Fibroblast of lung (primary cell): Measurements from ENCODE around the gene RPL10. TPM values are rescaled to one million over a fixed set of nuclear protein-coding genes. Genes with fewer than 3 reads are reported as not detected.

ENCODE experiments used
- DNase-seq, 2 donors: peaks; one replicate each; pipeline versions ENCODE4 v3.0.0 to v3.0.0-alpha.2; 2010; ENCODE audit warnings: low read depth in 2 of 2
- H2AFZ ChIP-seq: 2 replicates; pipeline ENCODE4 v1.5.1; 2012; ENCODE audit warnings: low read length, control low read depth, inconsistent platforms
- H3K27ac ChIP-seq: 2 replicates; pipeline ENCODE4 v1.5.1; 2011; ENCODE audit warnings: low read length, control low read depth; ENCODE audit not compliant: insufficient read depth
- H3K27me3 ChIP-seq: 2 replicates; pipeline ENCODE4 v1.5.1; 2011; ENCODE audit warnings: mild to moderate bottlenecking, low read length; ENCODE audit not compliant: control insufficient read depth, insufficient read depth
- H3K36me3 ChIP-seq: 2 replicates; pipeline ENCODE4 v1.5.1; 2011; ENCODE audit warnings: low read length; ENCODE audit not compliant: control insufficient read depth, insufficient read depth
- H3K4me1 ChIP-seq: 2 replicates; pipeline ENCODE4 v1.5.1; 2011; ENCODE audit warnings: low read length; ENCODE audit not compliant: control insufficient read depth, insufficient read depth; ENCODE audit errors: extremely low read depth
- H3K4me2 ChIP-seq: 2 replicates; pipeline ENCODE4 v1.5.1; 2011; ENCODE audit warnings: low read length, control low read depth; ENCODE audit not compliant: insufficient read depth; ENCODE audit errors: extremely low read depth
- H3K4me3 ChIP-seq, 4 experiments: fragments of 200-600 bp in 1 of 4; sonication (generic) in 1 of 4; replicated peaks in 1 of 4; 2 replicates each; pipeline ENCODE4 v1.5.1; 2011 to 2016; ENCODE audit warnings: low read length in 4 of 4, low read depth in 3 of 4, mild to moderate bottlenecking in 3 of 4, control low read depth in 2 of 4, inconsistent platforms in 1 of 4, mixed read lengths in 1 of 4; ENCODE audit not compliant: insufficient read depth in 1 of 4; ENCODE audit errors: control extremely low read depth in 1 of 4
- H3K79me2 ChIP-seq: 2 replicates; pipeline ENCODE4 v1.5.1; 2012; ENCODE audit warnings: mild to moderate bottlenecking, low read length, inconsistent platforms; ENCODE audit not compliant: control insufficient read depth, insufficient read depth
- H3K9ac ChIP-seq: 2 replicates; pipeline ENCODE4 v1.5.1; 2011; ENCODE audit warnings: mild to moderate bottlenecking, low read length, control low read depth; ENCODE audit not compliant: insufficient read depth
- H3K9me3 ChIP-seq: 2 replicates; pipeline ENCODE4 v1.5.1; 2012; ENCODE audit warnings: low read depth, low read length; ENCODE audit not compliant: control insufficient read depth, insufficient read depth
- H4K20me1 ChIP-seq: 2 replicates; pipeline ENCODE4 v1.5.1; 2011; ENCODE audit warnings: low read length; ENCODE audit not compliant: control insufficient read depth, insufficient read depth; ENCODE audit errors: extremely low read depth
- CTCF ChIP-seq, 2 donors: IDR thresholded peaks in 1 of 2; conservative IDR thresholded peaks in 1 of 2; 1 replicate in 1 of 2; 2 replicates in 1 of 2; pipeline ENCODE4 v1.5.1; 2011 to 2012; ENCODE audit warnings: low read length in 2 of 2, control low read depth in 1 of 2, inconsistent platforms in 1 of 2, low read depth in 1 of 2, mild to moderate bottlenecking in 1 of 2
- EZH2 ChIP-seq: IDR thresholded peaks from 2 replicates; pipeline ENCODE4 v1.5.1; 2012; ENCODE audit warnings: low read length, control low read depth, mild to moderate bottlenecking; ENCODE audit errors: missing control alignments
- polyA plus RNA-seq, 2 donors: library from polyadenylated mRNA; depleted of rRNA in 1 of 2; stranded (reverse) in 1 of 2; unstranded in 1 of 2; fragments of >200 nt; gene quantifications; 2 replicates each; pipeline ENCODE4 v1.2.1, GENCODE V29; 2011 to 2012; ENCODE audit warnings: missing spikeins in 1 of 2
- total RNA-seq: library from RNA; depleted of rRNA; stranded (reverse); fragments of >200 nt; gene quantifications from 2 replicates; pipeline ENCODE4 v1.2.1, GENCODE V29; 2014

RPL10 gene
- total and polyA plus RNA-seq, 2 donors (not counting 1 experiment from before 2014, with no cell fraction given) = 2,319 to 4,527 TPM

DNA sequence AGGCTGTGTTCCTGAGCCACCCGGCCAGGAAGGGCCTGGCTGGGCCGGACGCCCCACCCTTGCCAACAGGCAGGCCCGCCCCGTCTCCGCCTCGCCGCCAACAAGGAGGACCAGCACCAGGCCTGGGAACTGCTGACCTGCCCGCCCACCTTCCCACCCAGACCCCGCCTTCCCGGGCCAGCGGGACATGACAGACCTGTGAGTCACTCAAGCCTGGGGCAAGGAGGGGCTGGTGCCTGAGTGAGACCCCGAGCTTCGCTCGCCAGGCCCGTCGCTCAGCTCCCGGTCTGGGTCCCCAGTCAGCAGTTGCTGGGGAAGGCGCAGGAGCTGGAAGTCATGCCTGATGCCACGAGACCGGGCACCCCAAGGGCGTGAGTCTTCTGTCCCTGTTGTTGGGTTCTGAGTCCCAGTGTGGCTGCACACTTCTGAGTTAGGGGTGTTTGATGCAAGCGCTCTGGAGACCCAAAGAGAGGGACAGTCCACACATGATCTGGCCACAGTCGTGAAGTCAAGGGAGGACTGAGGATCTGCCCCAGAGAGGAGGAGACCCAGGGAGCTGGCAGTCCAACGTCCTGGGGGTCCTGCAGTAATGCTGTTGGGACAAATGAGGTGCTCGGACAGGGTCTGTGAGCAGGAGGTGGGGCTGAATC, 11.2 kb downstream of the RPL10 start, which contains the start of gene DNASE1L1:
DNASE1L1 (minus strand) TSS at position 33 of the 650 bp plus-strand sequence. CDS start 3,686 bp downstream, outside the sequence.
- Histone ChIP-seq H3K36me3 (no peaks in the 10 kb centered on the region), H3K27ac (peak within 1 kb of the TSS; percentile 8), H3K4me3 (peak within 1 kb of the TSS in 3 of 4 experiments; percentile 4 to 49 (median 40)), H3K4me1 (peaks cover 2% of the 10 kb centered on the region), H4K20me1 (no peaks in the 10 kb centered on the region), H3K4me2 (peak within 1 kb of the TSS; percentile 44), H3K9ac (no peak within 1 kb of the TSS), H3K79me2 (no peaks in the 10 kb centered on the region), H2AFZ (no peak within 1 kb of the TSS), H3K27me3 (no peaks in the 10 kb centered on the region), H3K9me3 (no peaks in the 10 kb centered on the region)
- DNase-seq = peak; percentile 78 to 90
- no peak for TF ChIP-seq EZH2
- TF ChIP-seq CTCF (conservative IDR thresholded peaks at IDR 0.05 in 1 of 2, IDR thresholded peaks at IDR 0.05 in 1 of 2; ENCODE audit: low read depth in 1 of 2, low read length in 2 of 2) = no peak

GRCh38 chrX:154411981-154412340, 13.8 kb downstream of the RPL10 start:
- no peaks in the 10 kb centered on the region for H3K79me2 ChIP-seq
- H2AFZ ChIP-seq = no peak overlapping the region
- peak overlapping the region; percentile 58 for H3K9ac ChIP-seq
- H3K4me3 ChIP-seq = peak overlapping the region; percentile 41 to 70 (median 50)
- peaks cover 2% of the 10 kb centered on the region for H3K4me1 ChIP-seq
- peak overlapping the region; percentile 56 for H3K27ac ChIP-seq
- H3K4me2 ChIP-seq = peak overlapping the region; percentile 83
- no peak for TF ChIP-seq CTCF (conservative IDR thresholded peaks at IDR 0.05 in 1 of 2, IDR thresholded peaks at IDR 0.05 in 1 of 2; ENCODE audit: low read depth in 1 of 2, low read length in 2 of 2)
- TF ChIP-seq EZH2 = no peak
- H3K9me3 ChIP-seq = no peaks in the 10 kb centered on the region
- H4K20me1 ChIP-seq = no peaks in the 10 kb centered on the region
- no peaks in the 10 kb centered on the region for H3K36me3 ChIP-seq
- no peaks in the 10 kb centered on the region for H3K27me3 ChIP-seq
- DNase-seq = peak; percentile 35 to 50

DNA sequence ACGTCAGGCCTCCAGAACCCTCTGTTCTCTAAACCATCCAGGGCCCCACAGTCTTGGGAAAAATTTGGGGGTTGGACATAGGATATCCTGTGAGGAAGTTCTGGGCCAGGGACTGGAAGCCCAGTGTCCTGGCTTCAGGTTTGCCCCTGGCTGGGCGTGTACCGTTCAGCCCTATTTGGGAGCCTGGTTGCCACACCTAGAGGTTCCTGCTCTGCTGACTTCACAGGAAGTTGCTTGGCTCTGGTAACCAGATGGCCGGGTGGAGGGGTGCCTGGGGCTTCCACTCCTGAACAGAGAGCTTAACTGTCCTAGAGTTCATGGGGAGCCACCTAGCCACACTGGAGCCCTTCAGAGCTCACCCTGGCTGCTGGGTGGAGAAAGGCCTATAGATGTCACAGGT, 14.3 kb downstream of the RPL10 start:
- Histone ChIP-seq H3K9ac (no peak overlapping the region), H3K27ac (peak overlapping the region; percentile 56), H3K9me3 (no peaks in the 10 kb centered on the region), H2AFZ (no peak overlapping the region), H3K4me2 (peak overlapping the region; percentile 83), H4K20me1 (no peaks in the 10 kb centered on the region), H3K4me1 (peaks cover 2% of the 10 kb centered on the region), H3K79me2 (no peaks in the 10 kb centered on the region), H3K36me3 (no peaks in the 10 kb centered on the region), H3K4me3 (peak overlapping the region; percentile 41 to 70 (median 50)), H3K27me3 (no peaks in the 10 kb centered on the region)
- TF ChIP-seq EZH2 (no peak), CTCF (conservative IDR thresholded peaks at IDR 0.05 in 1 of 2, IDR thresholded peaks at IDR 0.05 in 1 of 2; ENCODE audit: low read depth in 1 of 2, low read length in 2 of 2) (no peak)
- no peak for DNase-seq
